ENCODE measurements around the gene SLIT3.
"Not testable (repeated sequence)": the region's sequence is repeated elsewhere in the genome, so short reads cannot be mapped to it uniquely, and the experiment has no call there.

SLIT3 gene

GRCh38 chr5:168746893-168747640, 553.9 kb downstream of the SLIT3 start:
- no peak overlapping the region for H3K4me3 ChIP-seq (ENCODE audit: low read depth, low read length)
- TF ChIP-seq CTCF (IDR thresholded peaks at IDR 0.05; ENCODE audit: insufficient read depth, low read depth, low read length, missing control alignments), result no peak
- DNase-seq (ENCODE audit: low read depth), result no peak

GRCh38 chr5:168746126-168746892, 554.6 kb downstream of the SLIT3 start:
- DNase-seq (ENCODE audit: low read depth); H3K4me3 ChIP-seq (ENCODE audit: low read depth, low read length): not testable (repeated sequence)

GRCh38 chr5:168743617-168744016, 557.3 kb downstream of the SLIT3 start:
- no peak for TF ChIP-seq CTCF (IDR thresholded peaks at IDR 0.05; ENCODE audit: insufficient read depth, low read depth, low read length, missing control alignments)
- DNase-seq (ENCODE audit: low read depth), result no peak
- no peak overlapping the region for H3K4me3 ChIP-seq (ENCODE audit: low read depth, low read length)

GRCh38 chr5:168742311-168742710, 558.6 kb downstream of the SLIT3 start:
- not testable (repeated sequence) for DNase-seq (ENCODE audit: low read depth); H3K4me3 ChIP-seq (ENCODE audit: low read depth, low read length)

- no peak for DNase-seq (ENCODE audit: low read depth)
- no peak for TF ChIP-seq CTCF (IDR thresholded peaks at IDR 0.05; ENCODE audit: insufficient read depth, low read depth, low read length, missing control alignments)
- no peak overlapping the region for H3K4me3 ChIP-seq (ENCODE audit: low read depth, low read length)
Observed at GRCh38 chr5:168740811-168741213, 560.1 kb downstream of the SLIT3 start.

GRCh38 chr5:168740092-168740800, 560.7 kb downstream of the SLIT3 start:
- no peak for DNase-seq (ENCODE audit: low read depth)
- no peak for TF ChIP-seq CTCF (IDR thresholded peaks at IDR 0.05; ENCODE audit: insufficient read depth, low read depth, low read length, missing control alignments)
- H3K4me3 ChIP-seq (ENCODE audit: low read depth, low read length), result no peak overlapping the region

GRCh38 chr5:168737066-168737465, 563.9 kb downstream of the SLIT3 start:
- no peak for DNase-seq (ENCODE audit: low read depth)
- no peak for TF ChIP-seq CTCF (IDR thresholded peaks at IDR 0.05; ENCODE audit: insufficient read depth, low read depth, low read length, missing control alignments)
- no peak overlapping the region for H3K4me3 ChIP-seq (ENCODE audit: low read depth, low read length)

Data from GM12865 (cell line).